Panc1 (cell line): ENCODE results near the gene OPN1LW.
"Not testable (repeated sequence)": the region's sequence is repeated elsewhere in the genome, so short reads cannot be mapped to it uniquely, and the experiment has no call there.

Experiments used
- POLR2AphosphoS5 ChIP-seq: IDR thresholded peaks from 2 replicates; pipeline ENCODE4 v1.6.1; 2012; ENCODE audit warnings: mild to moderate bottlenecking, low read depth, low read length, moderate library complexity
- TF ChIP-seq, protein P1 (sequence below): fragments of 450-650 bp; IDR thresholded peaks from 2 replicates; pipeline ENCODE4 v1.5.1; 2017; ENCODE audit warnings: mild to moderate bottlenecking

DNA sequence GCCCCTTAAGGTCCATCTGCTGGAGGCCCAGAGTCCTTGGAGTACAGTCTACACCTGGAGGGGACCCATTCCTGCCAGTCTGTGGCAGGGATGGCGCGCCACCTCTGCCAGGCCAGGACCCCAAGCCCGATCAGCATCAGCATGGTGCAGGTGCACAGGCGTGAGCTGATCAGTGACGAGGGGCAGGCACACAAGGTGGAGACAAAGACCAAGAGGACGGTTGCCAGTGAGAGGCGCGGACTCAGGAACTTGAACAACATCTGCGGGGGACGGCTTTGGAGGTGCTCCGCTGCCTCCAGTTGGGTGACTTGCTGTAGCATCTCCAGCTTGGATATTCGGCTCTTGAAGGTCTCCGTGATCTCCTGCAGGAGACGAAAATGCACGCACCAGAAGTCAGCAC lies 52.4 kb downstream of the OPN1LW start:
- TF ChIP-seq, protein P1, sequence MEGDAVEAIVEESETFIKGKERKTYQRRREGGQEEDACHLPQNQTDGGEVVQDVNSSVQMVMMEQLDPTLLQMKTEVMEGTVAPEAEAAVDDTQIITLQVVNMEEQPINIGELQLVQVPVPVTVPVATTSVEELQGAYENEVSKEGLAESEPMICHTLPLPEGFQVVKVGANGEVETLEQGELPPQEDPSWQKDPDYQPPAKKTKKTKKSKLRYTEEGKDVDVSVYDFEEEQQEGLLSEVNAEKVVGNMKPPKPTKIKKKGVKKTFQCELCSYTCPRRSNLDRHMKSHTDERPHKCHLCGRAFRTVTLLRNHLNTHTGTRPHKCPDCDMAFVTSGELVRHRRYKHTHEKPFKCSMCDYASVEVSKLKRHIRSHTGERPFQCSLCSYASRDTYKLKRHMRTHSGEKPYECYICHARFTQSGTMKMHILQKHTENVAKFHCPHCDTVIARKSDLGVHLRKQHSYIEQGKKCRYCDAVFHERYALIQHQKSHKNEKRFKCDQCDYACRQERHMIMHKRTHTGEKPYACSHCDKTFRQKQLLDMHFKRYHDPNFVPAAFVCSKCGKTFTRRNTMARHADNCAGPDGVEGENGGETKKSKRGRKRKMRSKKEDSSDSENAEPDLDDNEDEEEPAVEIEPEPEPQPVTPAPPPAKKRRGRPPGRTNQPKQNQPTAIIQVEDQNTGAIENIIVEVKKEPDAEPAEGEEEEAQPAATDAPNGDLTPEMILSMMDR: not testable (repeated sequence)
- not testable (repeated sequence) for TF ChIP-seq POLR2AphosphoS5
